Colonic mucosa (tissue), 4 donors: ENCODE results near the gene TGFB1I1. TPM values are rescaled to one million over a fixed set of nuclear protein-coding genes. Genes with fewer than 3 reads are reported as not detected.

Experiments
- DNase-seq: peaks from one replicate; pipeline ENCODE4 v3.0.0-alpha.2; 2020
- H3K27ac ChIP-seq: fragments of 200-600 bp; one replicate; pipeline ENCODE4 v1.8.0; 2021
- H3K27me3 ChIP-seq: fragments of 200-600 bp; one replicate; pipeline ENCODE4 v1.8.0; 2021
- H3K36me3 ChIP-seq: fragments of 200-600 bp; one replicate; pipeline ENCODE4 v1.8.0; 2021
- H3K4me1 ChIP-seq: fragments of 200-600 bp; one replicate; pipeline ENCODE4 v1.8.0; 2021; ENCODE audit warnings: mild to moderate bottlenecking
- H3K4me3 ChIP-seq: fragments of 200-600 bp; one replicate; pipeline ENCODE4 v1.8.0; 2021
- H3K9ac ChIP-seq, 2 donors: one replicate each; pipeline ENCODE4 v1.7.0; 2013; ENCODE audit warnings: control low read depth in 2 of 2, low read depth in 2 of 2, low read length in 2 of 2
- H3K9me3 ChIP-seq: fragments of 200-600 bp; one replicate; pipeline ENCODE4 v1.8.0; 2021
- CTCF ChIP-seq: fragments of 200-600 bp; IDR thresholded peaks from one replicate; pipeline ENCODE4 v1.8.0; 2022; ENCODE audit warnings: antibody characterized with exemption, mild to moderate bottlenecking
- intact Hi-C: fragments of 100-400 bp; cut with DNase I; formaldehyde crosslinking; loops from one replicate; pipeline ENCODE4 v1.14.1; 2022
- total RNA-seq, 2 donors: library from RNA; stranded (reverse); fragmentation: NEBNext Ultra II Directional in 1 of 2; extraction: Animal tissue kit (Norgen Biotek cat#: 25700) in 1 of 2; gene quantifications; one replicate each; pipeline ENCODE4 v1.2.1, GENCODE V29; 2021
- donor health status: healthy.
- donor health status: DM: no; HTN: no; CAD: no.
- donor health status: DM: no; HTN: no; CAD: no.

The TGFB1I1 gene
- total RNA-seq, 2 donors from 2014 or later = 10.9 to 34.2 TPM

GRCh38 chr16:31465788-31466370 is 6.1 kb upstream of the TGFB1I1 start:
- Histone ChIP-seq H3K4me1 (no peaks in the 10 kb centered on the region), H3K36me3 (no peaks in the 10 kb centered on the region), H3K9ac (no peak overlapping the region), H3K9me3 (no peaks in the 10 kb centered on the region), H3K27ac (no peak overlapping the region), H3K27me3 (no peaks in the 10 kb centered on the region), H3K4me3 (no peak overlapping the region)
- DNase-seq = no peak
- intact Hi-C loops = no loop called here
- no peak for TF ChIP-seq CTCF

GRCh38 chr16:31466381-31466841 is 5.5 kb upstream of the TGFB1I1 start:
- Histone ChIP-seq H3K9ac (no peak overlapping the region), H3K9me3 (no peaks in the 10 kb centered on the region), H3K36me3 (no peaks in the 10 kb centered on the region), H3K27me3 (no peaks in the 10 kb centered on the region), H3K4me1 (no peaks in the 10 kb centered on the region), H3K27ac (no peak overlapping the region), H3K4me3 (no peak overlapping the region)
- no peak for DNase-seq
- no peak for TF ChIP-seq CTCF
- intact Hi-C loops = no loop called here

- no peak for TF ChIP-seq CTCF
- H3K27ac ChIP-seq = no peak overlapping the region
- H3K4me3 ChIP-seq = no peak overlapping the region
- DNase-seq = no peak
- H3K27me3 ChIP-seq = no peaks in the 10 kb centered on the region
- H3K9me3 ChIP-seq = no peaks in the 10 kb centered on the region
- no peaks in the 10 kb centered on the region for H3K36me3 ChIP-seq
- H3K9ac ChIP-seq = no peak overlapping the region
- intact Hi-C loops = no loop called here
- no peaks in the 10 kb centered on the region for H3K4me1 ChIP-seq
Measured at GRCh38 chr16:31467151-31467773, 4.7 kb upstream of the TGFB1I1 start.

- Histone ChIP-seq H3K36me3 (no peaks in the 10 kb centered on the region), H3K4me3 (no peak overlapping the region), H3K27me3 (no peaks in the 10 kb centered on the region), H3K27ac (no peak overlapping the region), H3K9me3 (no peaks in the 10 kb centered on the region), H3K4me1 (no peaks in the 10 kb centered on the region), H3K9ac (no peak overlapping the region)
- intact Hi-C loops = no loop called here
- no peak for TF ChIP-seq CTCF
- DNase-seq = no peak
Measured at GRCh38 chr16:31467858-31468257, 4.1 kb upstream of the TGFB1I1 start.

- Histone ChIP-seq H3K9ac (no peak overlapping the region), H3K36me3 (no peaks in the 10 kb centered on the region), H3K27ac (peak overlapping the region; percentile 85), H3K27me3 (no peaks in the 10 kb centered on the region), H3K4me3 (no peak overlapping the region), H3K4me1 (peaks cover under 1% of the 10 kb centered on the region), H3K9me3 (no peaks in the 10 kb centered on the region)
- no peak for TF ChIP-seq CTCF
- no peak for DNase-seq
- intact Hi-C loops = no loop called here
Measured at GRCh38 chr16:31470615-31471014, 1.3 kb upstream of the TGFB1I1 start.
